Ishikawa (cell line): ENCODE data around the gene MSX2.

Experiments
- CEBPB ChIP-seq: IDR thresholded peaks from 2 replicates; pipeline ENCODE4 v1.6.1; 2012
- CREB1 ChIP-seq: IDR thresholded peaks from 2 replicates; pipeline ENCODE4 v1.6.1; 2012; ENCODE audit warnings: low read depth
- EGR1 ChIP-seq: IDR thresholded peaks from 2 replicates; pipeline ENCODE4 v1.6.1; 2012
- EP300 ChIP-seq: IDR thresholded peaks from 2 replicates; pipeline ENCODE4 v1.6.1; 2012; ENCODE audit warnings: borderline replicate concordance
- FOXM1 ChIP-seq: IDR thresholded peaks from 2 replicates; pipeline ENCODE4 v1.6.1; 2012; ENCODE audit warnings: low read depth, borderline replicate concordance
- NFIC ChIP-seq: IDR thresholded peaks from 2 replicates; pipeline ENCODE4 v1.6.1; 2012
- RAD21 ChIP-seq: IDR thresholded peaks from 2 replicates; pipeline ENCODE4 v1.6.1; 2012; ENCODE audit warnings: low read depth
- REST ChIP-seq: IDR thresholded peaks from 2 replicates; pipeline ENCODE4 v1.6.1; 2012; ENCODE audit warnings: low read depth, mild to moderate bottlenecking
- TAF1 ChIP-seq: IDR thresholded peaks from 2 replicates; pipeline ENCODE4 v1.6.1; 2012; ENCODE audit warnings: low read depth, mild to moderate bottlenecking
- TCF12 ChIP-seq: IDR thresholded peaks from 2 replicates; pipeline ENCODE4 v1.6.1; 2012; ENCODE audit warnings: low read depth
- TEAD4 ChIP-seq: IDR thresholded peaks from 2 replicates; pipeline ENCODE4 v1.6.1; 2012
- USF1 ChIP-seq: IDR thresholded peaks from 2 replicates; pipeline ENCODE4 v1.6.1; 2012
- YY1 ChIP-seq: IDR thresholded peaks from 2 replicates; pipeline ENCODE4 v1.6.1; 2012; ENCODE audit warnings: low read depth
- ZBTB7A ChIP-seq: IDR thresholded peaks from 2 replicates; pipeline ENCODE4 v1.6.1; 2012; ENCODE audit warnings: low read depth
- TF ChIP-seq, protein P1 (sequence below): IDR thresholded peaks from 2 replicates; pipeline ENCODE4 v1.6.1; 2012

Gene MSX2

GRCh38 chr5:174752121-174752520 lies 27.7 kb downstream of the MSX2 start:
- TF ChIP-seq TEAD4: no peak
- TF ChIP-seq NFIC: no peak
- TF ChIP-seq TAF1: no peak

DNA sequence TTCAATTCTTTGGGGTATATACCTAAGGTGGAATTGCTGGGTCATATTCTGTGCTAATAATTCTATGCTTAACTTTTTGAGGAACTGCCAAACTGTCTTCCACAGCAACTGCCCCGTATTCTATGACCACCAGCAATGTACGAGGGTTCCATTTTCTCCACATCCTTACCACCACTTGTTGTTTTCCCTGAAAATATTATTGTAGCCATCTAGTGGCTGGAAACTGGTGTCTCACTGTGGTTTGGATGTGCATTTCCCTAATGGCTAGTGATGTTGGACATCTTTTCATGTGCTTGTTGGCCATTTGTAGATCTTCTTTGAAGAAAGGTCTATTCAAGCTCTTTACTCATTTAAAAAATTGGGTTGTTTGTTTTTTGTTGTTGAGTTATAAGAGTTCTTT lies 30.7 kb downstream of the MSX2 start:
- TF ChIP-seq ZBTB7A (no peak), CEBPB (no peak)

DNA sequence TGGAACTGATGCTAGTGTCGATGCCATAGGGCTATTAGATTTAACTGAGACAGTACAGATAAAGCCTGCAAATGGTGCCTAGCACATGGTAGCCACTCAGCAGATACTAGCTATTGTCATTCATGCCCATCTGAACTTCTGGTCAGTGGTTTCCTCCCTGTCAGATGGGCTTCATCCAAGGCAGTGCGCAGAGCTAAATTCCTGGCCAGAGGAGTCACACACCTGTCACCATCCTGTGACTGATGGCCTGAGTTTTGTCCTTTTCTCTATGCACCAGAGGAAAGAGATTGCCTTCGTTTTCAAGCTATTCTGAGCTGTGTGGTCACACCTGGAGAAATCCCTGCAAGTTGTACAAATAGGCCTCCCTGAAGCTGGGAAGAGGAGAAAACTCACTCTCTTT lies 34.7 kb downstream of the MSX2 start:
- TF ChIP-seq USF1 (no peak), TEAD4 (no peak), TAF1 (no peak), YY1 (no peak), REST (no peak), CREB1 (no peak), ZBTB7A (no peak), TCF12 (no peak), RAD21 (no peak), FOXM1 (no peak), EP300 (no peak), EGR1 (no peak)

GRCh38 chr5:174760721-174761120 lies 36.3 kb downstream of the MSX2 start:
- TF ChIP-seq TAF1: no peak
- no peak for TF ChIP-seq EP300
- TF ChIP-seq YY1: no peak
- TF ChIP-seq ZBTB7A: no peak
- no peak for TF ChIP-seq NFIC
- no peak for TF ChIP-seq USF1
- no peak for TF ChIP-seq RAD21
- TF ChIP-seq, protein P1, sequence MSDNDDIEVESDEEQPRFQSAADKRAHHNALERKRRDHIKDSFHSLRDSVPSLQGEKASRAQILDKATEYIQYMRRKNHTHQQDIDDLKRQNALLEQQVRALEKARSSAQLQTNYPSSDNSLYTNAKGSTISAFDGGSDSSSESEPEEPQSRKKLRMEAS: no peak
- TF ChIP-seq REST: no peak
- no peak for TF ChIP-seq EGR1
- no peak for TF ChIP-seq CREB1
- TF ChIP-seq FOXM1: no peak
- no peak for TF ChIP-seq TCF12
- no peak for TF ChIP-seq TEAD4
- TF ChIP-seq CEBPB: no peak

DNA sequence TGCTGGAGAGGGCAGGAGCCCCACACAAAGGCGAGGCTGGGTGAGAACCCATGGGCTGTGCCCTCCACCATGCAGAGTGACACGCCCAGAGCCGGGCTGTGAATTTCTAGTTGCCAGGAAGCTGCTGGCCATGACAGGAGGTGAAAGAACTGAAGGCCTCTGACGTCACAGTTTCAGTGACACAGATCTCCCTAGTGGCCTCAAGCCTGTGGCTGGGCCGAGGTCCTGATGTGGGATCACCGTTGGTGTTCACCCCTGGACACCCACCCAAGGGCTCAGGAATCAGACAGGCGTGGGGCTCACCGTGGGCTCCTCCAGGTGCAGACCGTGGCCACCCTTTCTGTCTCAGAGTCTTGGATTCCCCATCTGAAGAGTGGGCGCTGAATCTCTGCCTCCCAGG lies 39.9 kb downstream of the MSX2 start:
- no peak for TF ChIP-seq TCF12
- no peak for TF ChIP-seq TEAD4

DNA sequence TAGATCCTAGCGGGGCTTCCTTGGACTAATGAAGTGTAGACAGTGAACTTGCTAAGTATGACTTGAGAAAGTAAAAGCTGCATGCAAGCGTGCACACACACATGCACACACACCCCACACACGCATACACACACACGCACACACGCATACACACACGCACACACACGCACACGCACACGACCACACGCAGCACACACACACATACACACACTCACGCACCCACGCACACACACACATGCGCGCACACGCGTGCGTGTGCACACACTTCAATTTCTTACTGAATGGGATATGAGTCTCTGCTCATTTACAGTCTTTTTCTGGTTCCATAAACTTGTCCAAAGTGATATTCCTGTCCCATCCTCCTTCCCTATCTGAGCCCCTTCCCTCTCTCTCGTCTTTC lies 41.2 kb downstream of the MSX2 start:
- TF ChIP-seq TAF1 (no peak), ZBTB7A (no peak), EP300 (no peak), FOXM1 (no peak), TEAD4 (no peak), EGR1 (no peak), REST (no peak), YY1 (no peak), USF1 (no peak), TCF12 (no peak), RAD21 (no peak), CEBPB (no peak), CREB1 (no peak)
- TF ChIP-seq, protein P1: no peak
